Adipocyte (in vitro differentiated cells): Measurements from ENCODE around the gene ATPAF1.
"Not testable (repeated sequence)": the region's sequence is repeated elsewhere in the genome, so short reads cannot be mapped to it uniquely, and the experiment has no call there.

Experiments used
- DNase-seq: peaks from one replicate; pipeline ENCODE4 v3.0.0-alpha.2; 2015; ENCODE audit warnings: low read depth
- H3K27me3 ChIP-seq: replicated peaks from 2 replicates; pipeline ENCODE4 v1.7.0; 2013; ENCODE audit warnings: mild to moderate bottlenecking, low read length, moderate library complexity; ENCODE audit not compliant: control insufficient read depth, insufficient read depth
- H3K36me3 ChIP-seq: 2 replicates; pipeline ENCODE4 v1.7.0; 2013; ENCODE audit warnings: low read length, mild to moderate bottlenecking, moderate library complexity; ENCODE audit not compliant: control insufficient read depth, insufficient read depth, severe bottlenecking
- H3K4me1 ChIP-seq: 2 replicates; pipeline ENCODE4 v1.7.0; 2013; ENCODE audit warnings: mild to moderate bottlenecking, low read length, moderate library complexity; ENCODE audit not compliant: control insufficient read depth, insufficient read depth
- H3K4me3 ChIP-seq: 2 replicates; pipeline ENCODE4 v1.7.0; 2013; ENCODE audit warnings: mild to moderate bottlenecking, low read length, moderate library complexity
- H3K9ac ChIP-seq: 2 replicates; pipeline ENCODE4 v1.7.0; 2013; ENCODE audit warnings: mild to moderate bottlenecking, low read length, moderate library complexity
- H3K9me3 ChIP-seq: 2 replicates; pipeline ENCODE4 v1.7.0; 2013; ENCODE audit warnings: mild to moderate bottlenecking, low read length, moderate library complexity; ENCODE audit not compliant: control insufficient read depth

Gene ATPAF1

GRCh38 chr1:46659307-46659870, 8.8 kb downstream of the ATPAF1 start:
- H3K36me3 ChIP-seq, result peaks cover 41% of the 10 kb centered on the region
- no peaks in the 10 kb centered on the region for H3K27me3 ChIP-seq
- peaks cover 2% of the 10 kb centered on the region for H3K9me3 ChIP-seq
- H3K4me1 ChIP-seq, result no peaks in the 10 kb centered on the region
- DNase-seq, result no peak
- no peak overlapping the region for H3K4me3 ChIP-seq
- no peak overlapping the region for H3K9ac ChIP-seq

- peaks cover 34% of the 10 kb centered on the region for H3K36me3 ChIP-seq
- peaks cover 15% of the 10 kb centered on the region for H3K4me1 ChIP-seq
- H3K4me3 ChIP-seq, result no peak overlapping the region
- H3K27me3 ChIP-seq, result no peaks in the 10 kb centered on the region
- H3K9ac ChIP-seq, result no peak overlapping the region
- DNase-seq, result no peak
- peaks cover 2% of the 10 kb centered on the region for H3K9me3 ChIP-seq
Observed at GRCh38 chr1:46657775-46658174, 10.4 kb downstream of the ATPAF1 start.

GRCh38 chr1:46656643-46657042, 11.5 kb downstream of the ATPAF1 start:
- H3K4me3 ChIP-seq, result no peak overlapping the region
- H3K9me3 ChIP-seq, result peaks cover 2% of the 10 kb centered on the region
- H3K36me3 ChIP-seq, result peaks cover 45% of the 10 kb centered on the region
- peaks cover 18% of the 10 kb centered on the region for H3K4me1 ChIP-seq
- DNase-seq, result no peak
- H3K27me3 ChIP-seq, result no peaks in the 10 kb centered on the region
- H3K9ac ChIP-seq, result no peak overlapping the region

- Histone ChIP-seq H3K9ac (no peak overlapping the region), H3K36me3 (peaks cover 45% of the 10 kb centered on the region), H3K27me3 (no peaks in the 10 kb centered on the region), H3K4me3 (no peak overlapping the region), H3K4me1 (peaks cover 18% of the 10 kb centered on the region), H3K9me3 (peaks cover 2% of the 10 kb centered on the region)
- no peak for DNase-seq
Observed at GRCh38 chr1:46655848-46656247, 12.3 kb downstream of the ATPAF1 start.

GRCh38 chr1:46654698-46655097, 13.5 kb downstream of the ATPAF1 start:
- not testable (repeated sequence) for H3K4me3 ChIP-seq, H3K9ac ChIP-seq, H3K9me3 ChIP-seq, DNase-seq, H3K27me3 ChIP-seq
- Histone ChIP-seq H3K4me1 (peaks cover 18% of the 10 kb centered on the region), H3K36me3 (peaks cover 55% of the 10 kb centered on the region)

GRCh38 chr1:46654012-46654411, 14.2 kb downstream of the ATPAF1 start:
- Histone ChIP-seq H3K4me3 (peak overlapping the region; percentile 62), H3K9me3 (peaks cover 2% of the 10 kb centered on the region), H3K9ac (peak overlapping the region; percentile 12), H3K36me3 (peaks cover 62% of the 10 kb centered on the region), H3K4me1 (peaks cover 18% of the 10 kb centered on the region), H3K27me3 (no peaks in the 10 kb centered on the region)
- no peak for DNase-seq

GRCh38 chr1:46653405-46653958, 14.7 kb downstream of the ATPAF1 start:
- H3K4me1 ChIP-seq, result peaks cover 18% of the 10 kb centered on the region
- peak overlapping the region; percentile 12 for H3K9ac ChIP-seq
- H3K36me3 ChIP-seq, result peaks cover 65% of the 10 kb centered on the region

GRCh38 chr1:46652321-46653100, 15.7 kb downstream of the ATPAF1 start:
- Histone ChIP-seq H3K36me3 (peaks cover 63% of the 10 kb centered on the region), H3K4me3 (no peak overlapping the region), H3K4me1 (peaks cover 18% of the 10 kb centered on the region), H3K27me3 (no peaks in the 10 kb centered on the region), H3K9ac (no peak overlapping the region), H3K9me3 (peaks cover 6% of the 10 kb centered on the region)
- DNase-seq, result no peak

More at GRCh38 chr1:46653405-46653958, 14.7 kb downstream of the ATPAF1 start:
- Histone ChIP-seq H3K4me3 (peak overlapping the region; percentile 62), H3K9me3 (peaks cover 2% of the 10 kb centered on the region), H3K27me3 (no peaks in the 10 kb centered on the region)
- no peak for DNase-seq

GRCh38 chr1:46651152-46651551, 17.0 kb downstream of the ATPAF1 start:
- peaks cover 11% of the 10 kb centered on the region for H3K9me3 ChIP-seq
- peaks cover 58% of the 10 kb centered on the region for H3K36me3 ChIP-seq
- peaks cover 18% of the 10 kb centered on the region for H3K4me1 ChIP-seq
- not testable (repeated sequence) for H3K27me3 ChIP-seq, DNase-seq, H3K4me3 ChIP-seq, H3K9ac ChIP-seq

- Histone ChIP-seq H3K27me3 (no peaks in the 10 kb centered on the region), H3K9ac (no peak overlapping the region), H3K4me1 (peaks cover 18% of the 10 kb centered on the region), H3K9me3 (peaks cover 11% of the 10 kb centered on the region), H3K36me3 (peaks cover 56% of the 10 kb centered on the region), H3K4me3 (no peak overlapping the region)
- no peak for DNase-seq
Observed at GRCh38 chr1:46650491-46650890, 17.7 kb downstream of the ATPAF1 start.

GRCh38 chr1:46649764-46650163, 18.4 kb downstream of the ATPAF1 start:
- DNase-seq, result no peak
- Histone ChIP-seq H3K9me3 (peaks cover 8% of the 10 kb centered on the region), H3K27me3 (no peaks in the 10 kb centered on the region), H3K9ac (no peak overlapping the region), H3K4me1 (peaks cover 18% of the 10 kb centered on the region), H3K36me3 (peaks cover 51% of the 10 kb centered on the region), H3K4me3 (no peak overlapping the region)
